Measurements from ENCODE around the gene TASL.
"Not testable (repeated sequence)": the region's sequence is repeated elsewhere in the genome, so short reads cannot be mapped to it uniquely, and the experiment has no call there.

TASL gene

DNA sequence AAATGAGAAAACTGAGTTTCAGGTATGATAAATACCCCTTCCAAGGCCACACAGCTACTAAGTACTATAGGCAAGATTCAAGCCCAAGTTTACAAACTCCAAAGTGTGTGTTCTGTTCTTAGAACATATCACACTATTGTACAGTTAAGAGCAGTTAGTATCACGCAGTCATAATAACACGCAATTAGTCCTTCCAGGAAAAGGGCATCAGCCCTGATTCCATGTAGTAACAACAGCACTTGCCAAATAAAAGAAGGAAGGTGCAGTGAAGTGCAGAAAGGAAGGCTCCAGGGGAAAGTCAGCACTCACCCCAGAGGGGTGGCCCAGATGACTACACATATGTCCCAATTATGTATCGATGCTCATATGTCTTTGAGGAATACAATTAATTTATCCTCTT, 4.4 kb downstream of the TASL start:
- no peak for DNase-seq

GRCh38 chrX:30572678-30573077, 4.9 kb downstream of the TASL start:
- DNase-seq, result no peak

DNA sequence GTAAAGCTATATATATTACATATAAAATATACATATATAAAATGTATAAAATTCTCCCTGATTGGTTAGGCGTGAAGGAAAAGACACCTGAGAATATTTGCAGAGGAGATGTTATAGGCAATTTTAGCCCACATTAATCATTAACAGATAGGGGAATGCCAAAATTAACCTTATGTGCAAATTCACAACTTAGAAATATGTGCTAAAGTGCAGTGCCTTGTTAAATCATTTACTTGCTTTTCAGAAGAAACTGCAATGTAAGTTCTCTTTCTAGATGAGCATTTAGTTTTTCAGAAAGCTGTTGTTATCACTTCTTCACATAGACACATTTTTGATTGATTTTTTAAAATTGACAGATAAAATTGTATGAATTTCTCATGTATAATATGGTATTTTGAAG, 5.6 kb downstream of the TASL start:
- no peak for DNase-seq

DNA sequence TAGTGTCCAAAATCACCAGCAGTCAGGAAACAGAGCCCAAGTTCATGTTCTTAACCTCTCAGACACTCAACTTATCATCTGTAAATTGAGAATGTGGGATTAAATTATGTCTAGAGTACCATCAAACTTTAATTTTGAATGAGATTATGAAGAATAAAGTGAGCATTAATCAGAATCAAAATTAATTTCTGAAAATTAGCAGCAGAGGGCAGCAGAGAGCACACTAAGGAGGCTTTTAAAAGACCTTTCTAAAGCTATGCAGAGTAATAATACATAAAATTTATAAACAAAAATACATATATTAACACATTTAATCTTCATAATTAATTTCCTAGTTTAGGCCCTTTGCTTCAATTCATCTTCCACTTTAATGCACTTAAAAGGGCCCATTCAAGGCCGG, 7.1 kb downstream of the TASL start:
- DNase-seq, result no peak

GRCh38 chrX:30568136-30568535, 9.4 kb downstream of the TASL start:
- no peak for DNase-seq

GRCh38 chrX:30563070-30563469, 14.5 kb downstream of the TASL start:
- not testable (repeated sequence) for DNase-seq

- DNase-seq, result no peak
These were observed 16.4 kb downstream of the TASL start for GRCh38 chrX:30561191-30561590.

GRCh38 chrX:30538271-30538670, 39.3 kb downstream of the TASL start:
- no peak for DNase-seq

- no peak for DNase-seq
These were observed 43.7 kb downstream of the TASL start for GRCh38 chrX:30533835-30534234.

DNA sequence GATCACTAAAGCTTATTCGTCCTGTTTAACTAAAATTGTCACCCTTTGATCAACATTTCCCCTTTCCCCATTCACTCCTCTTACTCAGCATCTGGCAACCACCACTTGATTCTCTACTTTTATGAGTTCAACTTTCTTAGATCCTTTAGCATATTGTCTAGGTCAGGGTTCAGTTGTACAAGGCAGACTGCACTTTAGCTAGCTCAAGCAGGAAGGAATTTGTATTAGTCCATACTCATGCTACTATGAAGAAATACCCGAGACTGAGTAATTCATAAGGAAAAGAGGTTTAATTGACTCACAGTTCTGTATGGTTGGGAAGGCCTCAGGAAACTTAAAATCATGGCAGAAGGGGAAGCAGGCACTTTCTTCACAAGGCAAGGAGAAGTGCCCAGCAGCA, 44.3 kb downstream of the TASL start:
- no peak for DNase-seq

- no peak for DNase-seq
These were observed 47.0 kb downstream of the TASL start for GRCh38 chrX:30530606-30531005.

GRCh38 chrX:30525732-30526131, 51.8 kb downstream of the TASL start:
- no peak for DNase-seq

DNA sequence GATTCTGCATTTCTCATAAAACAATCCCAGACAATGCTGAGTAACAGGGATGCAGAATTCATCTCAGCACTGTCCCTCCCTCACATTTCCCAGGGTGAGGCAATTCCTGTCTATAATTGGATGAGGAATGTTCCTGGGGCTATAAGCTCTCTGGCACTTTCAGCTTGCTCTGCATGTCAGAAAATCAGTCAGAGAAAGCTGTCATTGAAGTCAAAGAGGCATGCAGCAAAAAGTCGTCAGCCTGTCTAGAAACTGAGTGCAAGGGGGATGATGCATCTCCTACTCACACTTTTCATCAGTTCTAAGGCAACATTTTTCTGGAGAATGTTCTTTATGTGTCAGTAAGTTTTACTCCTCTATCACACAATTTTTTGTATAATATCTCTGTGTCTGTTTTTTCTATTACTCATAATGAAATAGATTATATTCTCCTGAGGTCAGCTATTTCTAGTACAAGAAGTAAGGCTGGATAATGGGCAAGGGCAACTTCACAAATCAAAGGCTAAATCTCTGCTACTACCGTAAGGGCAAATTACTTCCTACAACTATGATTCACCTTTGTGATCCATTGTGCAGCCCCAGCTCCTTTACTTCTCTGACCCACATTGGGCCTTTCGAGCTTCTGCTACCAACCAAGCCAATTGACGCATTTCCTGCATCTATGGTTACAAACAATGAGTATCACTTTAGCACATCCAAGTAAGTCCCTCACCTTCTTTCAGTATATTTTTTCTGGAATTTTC, 56.0 kb downstream of the TASL start:
- no peak for DNase-seq

- DNase-seq, result no peak
These were observed 64.3 kb downstream of the TASL start for GRCh38 chrX:30513284-30513683.
